NCI-H510A (cell line): Measurements from ENCODE around the gene HOXD1.

ENCODE experiments used
- DNase-seq: peaks from one replicate; lab custom pipeline; 2025; lab: John Stamatoyannopoulos, UW

HOXD1 gene

DNA sequence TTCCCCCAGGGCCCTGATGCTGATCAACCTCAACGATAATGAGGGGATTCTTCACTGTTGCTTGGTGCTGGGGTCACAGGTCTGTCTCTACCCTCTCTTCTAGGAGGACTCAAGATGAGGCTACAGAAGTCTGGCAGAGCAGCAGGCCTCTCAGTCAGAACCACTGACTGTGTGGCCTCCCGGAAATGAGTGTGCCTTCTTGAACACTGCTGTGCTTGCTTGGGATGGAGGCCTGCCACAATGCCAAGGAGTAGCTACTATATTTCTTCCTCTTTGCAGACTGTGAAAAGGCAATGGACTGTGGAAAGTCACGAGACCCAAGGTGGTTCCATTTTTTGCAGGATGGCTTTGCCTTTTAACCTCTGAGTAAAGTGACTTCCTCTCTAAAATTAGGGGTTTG, 5.8 kb upstream of the HOXD1 start:
- DNase-seq = no peak

DNA sequence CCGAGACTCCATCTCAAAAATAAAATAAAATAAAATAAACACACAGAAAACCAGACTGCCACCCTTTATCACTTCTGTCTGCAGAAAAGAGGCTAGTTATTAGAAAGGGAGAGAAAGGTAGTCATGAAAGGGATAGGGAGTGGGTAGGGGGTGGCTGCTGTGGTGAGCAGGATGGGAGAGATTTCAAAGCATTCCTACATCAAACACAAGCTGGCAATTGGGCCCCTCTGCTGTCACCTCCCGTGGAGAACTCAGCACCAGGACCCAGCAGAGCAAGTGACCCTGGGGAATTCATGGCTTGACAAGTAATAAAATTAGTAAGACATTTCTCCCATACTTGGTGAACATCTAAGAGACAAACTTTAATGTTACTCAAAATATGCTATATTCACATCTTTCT, 3.7 kb upstream of the HOXD1 start:
- no peak for DNase-seq

DNA sequence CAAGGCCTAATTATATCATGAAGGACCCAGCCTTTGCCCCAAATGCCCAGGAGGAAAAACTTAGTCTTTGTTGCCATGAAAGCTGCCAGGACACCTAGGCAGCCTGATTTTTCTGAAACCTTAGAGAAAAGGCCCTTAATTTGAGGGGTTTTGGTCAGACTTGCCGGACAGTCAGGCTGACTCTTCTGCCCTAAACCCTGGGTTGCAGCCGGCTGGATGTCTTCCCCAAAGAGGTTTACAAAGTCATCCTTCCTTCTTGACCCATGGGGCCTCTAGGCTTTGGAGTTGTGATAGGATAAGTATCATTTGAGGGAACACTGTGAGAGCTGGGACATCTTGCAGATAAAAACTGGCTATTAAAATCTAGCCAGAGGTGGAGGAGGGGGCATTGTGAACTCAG, 2.4 kb upstream of the HOXD1 start:
- DNase-seq = no peak

DNA sequence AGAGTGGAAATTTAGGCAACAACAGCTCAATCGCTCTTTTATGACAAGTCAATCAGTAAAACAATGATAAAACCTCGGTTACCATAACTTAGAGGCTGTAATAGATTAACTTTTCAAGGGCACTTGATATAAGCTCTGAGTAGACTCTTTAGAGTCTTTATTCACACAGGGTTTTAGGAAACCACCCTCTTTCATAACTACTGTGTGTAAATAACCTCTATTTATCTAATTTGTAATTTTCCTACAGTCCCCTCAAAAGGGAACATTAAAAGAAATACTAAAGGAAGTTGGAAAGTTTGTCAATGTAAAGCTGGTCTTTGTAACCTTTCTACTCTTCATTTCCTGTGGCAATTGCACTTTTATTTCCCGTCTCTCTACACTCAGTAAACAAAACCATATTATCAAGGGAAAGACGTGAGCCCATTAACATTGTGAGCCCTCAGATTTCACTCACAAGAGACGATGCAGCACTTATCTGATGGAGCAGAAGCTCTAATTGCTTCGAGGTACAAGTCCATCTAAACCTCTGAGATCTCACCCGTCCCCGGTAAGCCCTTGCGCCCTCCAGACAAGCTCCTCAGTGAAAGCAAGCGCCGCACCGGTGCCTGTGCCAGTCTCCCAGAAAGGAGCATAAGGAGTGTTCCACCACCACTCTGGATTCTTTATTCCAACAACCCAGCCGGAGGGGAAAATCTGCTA, 1.1 kb upstream of the HOXD1 start:
- no peak for DNase-seq

DNA sequence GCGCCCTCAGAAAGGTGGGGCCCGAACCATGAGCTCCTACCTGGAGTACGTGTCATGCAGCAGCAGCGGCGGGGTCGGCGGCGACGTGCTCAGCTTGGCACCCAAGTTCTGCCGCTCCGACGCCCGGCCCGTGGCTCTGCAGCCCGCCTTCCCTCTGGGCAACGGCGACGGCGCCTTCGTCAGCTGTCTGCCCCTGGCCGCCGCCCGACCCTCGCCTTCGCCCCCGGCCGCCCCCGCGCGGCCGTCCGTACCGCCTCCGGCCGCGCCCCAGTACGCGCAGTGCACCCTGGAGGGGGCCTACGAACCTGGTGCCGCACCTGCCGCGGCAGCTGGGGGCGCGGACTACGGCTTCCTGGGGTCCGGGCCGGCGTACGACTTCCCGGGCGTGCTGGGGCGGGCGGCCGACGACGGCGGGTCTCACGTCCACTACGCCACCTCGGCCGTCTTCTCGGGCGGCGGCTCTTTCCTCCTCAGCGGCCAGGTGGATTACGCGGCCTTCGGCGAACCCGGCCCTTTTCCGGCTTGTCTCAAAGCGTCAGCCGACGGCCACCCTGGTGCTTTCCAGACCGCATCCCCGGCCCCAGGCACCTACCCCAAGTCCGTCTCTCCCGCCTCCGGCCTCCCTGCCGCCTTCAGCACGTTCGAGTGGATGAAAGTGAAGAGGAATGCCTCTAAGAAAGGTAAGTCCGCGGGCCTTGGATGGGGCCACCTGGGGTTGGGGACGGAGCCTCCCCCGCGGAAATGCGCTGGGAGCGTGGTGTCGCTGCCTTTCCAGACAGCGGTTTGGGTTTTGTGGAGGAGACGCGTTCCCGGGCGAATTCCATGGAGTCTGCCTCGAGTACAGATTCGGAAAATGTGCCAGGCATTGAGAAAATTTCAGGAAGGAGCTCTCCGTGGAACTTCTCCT, 559 bp downstream of the HOXD1 start:
- DNase-seq = no peak

DNA sequence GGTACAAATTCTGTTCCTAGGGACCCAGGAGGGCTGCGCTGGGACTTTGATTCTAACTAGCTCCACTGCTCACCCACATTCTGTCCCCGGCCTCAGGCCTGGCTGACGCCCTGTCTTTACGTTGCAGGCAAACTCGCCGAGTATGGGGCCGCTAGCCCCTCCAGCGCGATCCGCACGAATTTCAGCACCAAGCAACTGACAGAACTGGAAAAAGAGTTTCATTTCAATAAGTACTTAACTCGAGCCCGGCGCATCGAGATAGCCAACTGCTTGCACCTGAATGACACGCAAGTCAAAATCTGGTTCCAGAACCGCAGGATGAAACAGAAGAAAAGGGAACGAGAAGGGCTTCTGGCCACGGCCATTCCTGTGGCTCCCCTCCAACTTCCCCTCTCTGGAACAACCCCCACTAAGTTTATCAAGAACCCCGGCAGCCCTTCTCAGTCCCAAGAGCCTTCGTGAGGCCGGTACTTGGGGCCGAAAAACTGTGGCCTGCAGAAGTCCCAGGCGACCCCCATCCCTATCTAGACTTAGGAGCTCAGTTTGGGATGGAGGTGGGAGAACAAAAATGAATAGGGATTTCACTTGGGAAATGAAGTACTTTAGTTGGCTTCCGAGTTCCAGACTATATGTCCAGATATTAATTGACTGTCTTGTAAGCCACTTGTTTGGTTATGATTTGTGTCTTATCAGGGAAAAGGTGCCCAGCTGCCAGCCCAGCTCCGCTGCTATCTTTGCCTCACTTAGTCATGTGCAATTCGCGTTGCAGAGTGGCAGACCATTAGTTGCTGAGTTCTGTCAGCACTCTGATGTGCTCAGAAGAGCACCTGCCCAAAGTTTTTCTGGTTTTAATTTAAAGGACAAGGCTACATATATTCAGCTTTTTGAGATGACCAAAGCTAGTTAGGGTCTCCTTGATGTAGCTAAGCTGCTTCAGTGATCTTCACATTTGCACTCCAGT, 1.5 kb downstream of the HOXD1 start:
- DNase-seq = no peak

DNA sequence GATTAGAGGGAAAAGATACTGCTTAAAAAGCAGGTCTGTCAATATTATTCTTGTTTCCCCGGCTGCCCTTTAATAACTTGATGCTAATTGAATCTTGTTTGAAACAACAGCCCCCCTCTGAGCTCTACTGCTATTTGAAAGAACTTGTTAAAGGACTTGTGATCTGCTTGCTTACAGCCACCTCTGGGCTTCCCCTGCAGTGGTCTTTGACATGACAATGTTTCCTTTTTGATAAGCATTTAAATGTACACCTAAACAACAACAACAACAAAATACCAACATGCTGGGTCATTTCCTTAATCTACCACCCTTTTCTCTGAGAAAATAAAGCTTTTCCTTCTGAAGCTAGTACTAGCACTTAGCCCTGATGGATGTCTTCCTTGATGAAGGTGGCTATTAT, 3.9 kb downstream of the HOXD1 start:
- DNase-seq = no peak

DNA sequence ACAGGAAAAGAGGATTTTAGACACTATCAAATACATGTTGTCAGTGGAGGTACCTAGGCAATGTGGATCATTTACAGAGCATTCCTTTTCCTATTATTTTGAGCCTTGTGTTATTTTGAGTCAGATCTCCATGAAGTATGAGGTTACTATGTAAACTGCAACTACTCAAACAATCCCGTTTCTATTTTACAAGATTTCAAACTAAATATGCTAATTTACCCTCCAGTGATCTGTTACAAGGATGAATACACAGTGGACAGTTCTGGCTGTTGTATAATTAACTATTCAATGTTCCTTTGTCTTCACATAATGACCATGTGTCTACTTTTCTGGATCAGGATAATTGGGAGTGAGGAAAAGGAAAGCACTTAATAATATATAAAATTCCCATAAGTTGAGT, 4.6 kb downstream of the HOXD1 start:
- DNase-seq = no peak

DNA sequence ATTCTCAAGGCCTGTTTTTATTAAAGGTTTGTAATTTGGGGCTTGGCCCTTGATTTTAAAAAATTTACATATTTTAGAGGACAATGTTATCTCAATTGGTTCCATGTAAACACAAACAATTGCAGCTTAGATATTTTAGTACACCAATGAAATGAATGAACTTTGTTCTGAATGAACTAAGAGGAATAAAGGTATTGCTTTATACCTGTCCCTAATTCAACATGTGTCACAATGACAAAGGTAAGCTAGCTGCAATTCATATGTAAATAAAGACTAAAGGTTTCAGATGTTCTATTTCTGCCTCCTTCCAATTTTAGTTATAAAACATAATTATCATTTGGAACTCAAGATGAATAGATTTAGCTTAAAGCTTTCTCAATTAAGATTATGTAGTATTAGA, 11.4 kb downstream of the HOXD1 start:
- no peak for DNase-seq

DNA sequence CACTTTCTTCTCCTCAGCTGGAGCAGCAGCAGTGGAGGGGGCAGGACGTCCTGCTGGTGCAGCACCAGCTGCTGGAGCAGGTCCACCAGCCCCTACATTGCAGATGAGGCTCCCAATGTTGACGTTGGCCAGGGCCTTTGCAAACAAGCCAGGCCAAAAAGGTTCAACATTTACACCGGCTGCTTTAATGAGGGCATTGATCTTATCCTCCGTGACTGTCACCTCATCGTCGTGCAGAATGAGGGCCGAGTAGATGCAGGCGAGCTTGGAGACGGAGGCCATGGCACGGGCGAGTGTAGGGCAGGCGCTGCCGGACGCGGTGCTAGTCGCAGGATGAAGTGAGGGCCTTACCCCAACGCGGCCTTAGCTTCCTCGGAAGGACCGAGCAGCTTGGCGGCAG, 12.5 kb downstream of the HOXD1 start:
- DNase-seq = no peak

DNA sequence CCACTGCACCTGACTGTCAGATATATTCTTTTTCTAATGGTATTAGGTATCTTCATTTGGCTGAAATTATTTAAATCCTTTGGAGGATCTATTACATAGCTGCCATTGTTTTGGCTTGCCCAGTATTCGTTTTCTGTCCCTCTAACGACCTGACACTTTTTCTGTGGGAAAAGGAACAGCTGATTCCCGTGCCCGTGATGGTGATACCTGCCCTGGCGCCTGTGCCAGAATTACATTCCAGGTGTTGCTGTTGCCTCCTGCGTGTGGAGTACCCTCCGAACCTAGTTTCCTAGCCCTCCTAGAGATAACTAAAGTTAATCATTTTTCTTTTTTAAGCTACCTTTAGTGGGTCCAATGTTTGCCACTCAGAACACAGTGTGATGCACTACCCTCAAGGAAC, 14.0 kb downstream of the HOXD1 start:
- no peak for DNase-seq

DNA sequence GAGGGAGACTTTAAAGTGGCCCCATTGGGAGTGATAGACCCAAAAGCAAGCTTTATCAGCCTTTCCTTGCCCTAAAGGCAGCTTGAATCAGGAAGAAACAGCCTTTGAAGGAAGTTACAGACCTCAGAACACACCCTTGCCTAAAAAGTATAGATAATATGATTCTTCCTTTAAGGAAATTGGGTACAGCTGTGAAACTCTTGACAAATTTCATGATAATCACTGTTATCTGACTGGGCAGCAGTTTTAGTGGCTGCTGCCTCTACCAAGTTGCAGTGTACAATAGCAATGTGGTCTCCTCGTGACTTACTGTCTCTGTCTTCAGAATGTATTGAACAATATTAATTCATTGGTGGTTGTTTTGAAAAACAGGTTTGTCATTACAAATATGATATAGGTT, 16.7 kb downstream of the HOXD1 start:
- no peak for DNase-seq

DNA sequence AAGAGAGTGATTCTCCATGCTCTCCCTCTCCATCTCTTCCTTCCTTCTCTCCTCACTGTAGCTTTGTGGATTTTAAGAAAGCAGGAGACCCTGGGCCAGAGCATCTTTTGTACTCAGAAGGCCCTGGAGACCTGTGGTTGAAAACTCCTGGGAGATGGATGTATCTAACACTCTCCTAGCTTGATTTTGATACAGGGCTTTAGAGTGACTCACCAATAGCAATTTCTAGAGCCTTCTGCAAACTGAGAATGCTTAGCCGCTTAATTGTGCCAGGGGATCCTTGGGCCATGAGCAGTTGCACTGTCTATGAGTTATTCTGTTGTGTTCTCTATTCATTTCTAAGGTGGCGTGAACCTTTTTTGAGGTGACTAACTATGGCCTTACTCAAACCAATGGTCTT, 17.7 kb downstream of the HOXD1 start:
- DNase-seq = no peak

DNA sequence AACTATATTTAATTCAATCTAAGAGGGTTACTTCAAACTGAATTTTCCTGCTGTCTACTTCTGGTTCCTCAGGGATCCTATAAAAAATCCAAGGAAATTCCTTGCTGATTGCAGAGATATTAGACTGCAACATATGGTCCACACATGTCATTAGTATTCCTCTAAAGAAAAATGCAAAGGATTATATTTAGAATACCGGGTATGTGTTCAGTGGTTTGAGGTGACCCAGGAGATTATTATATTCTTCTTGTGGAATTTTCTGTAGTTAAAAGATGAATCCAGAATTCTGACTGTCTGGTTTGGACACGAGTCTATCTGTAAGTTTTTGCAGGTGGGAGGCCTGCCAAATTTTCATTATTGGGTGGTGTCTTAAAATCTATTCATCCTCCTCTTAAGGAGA, 18.2 kb downstream of the HOXD1 start:
- no peak for DNase-seq

DNA sequence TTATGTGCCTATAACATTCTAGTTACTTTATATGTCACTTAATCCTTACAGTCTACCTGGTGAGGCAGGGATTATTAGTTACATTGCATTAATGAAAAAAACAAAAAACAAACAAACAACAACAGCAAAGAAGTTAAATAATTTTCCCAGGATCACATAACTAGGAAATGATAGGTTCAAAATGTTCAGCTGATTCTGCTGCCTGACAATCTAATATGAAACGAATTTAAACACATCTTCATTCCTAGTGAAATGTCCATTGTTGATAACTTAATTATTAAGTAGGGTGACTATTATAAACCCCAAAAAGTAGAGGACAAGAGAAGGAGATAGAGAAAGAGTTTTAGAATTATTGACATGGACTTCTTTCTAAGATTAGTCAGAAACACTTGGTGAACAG, 22.6 kb downstream of the HOXD1 start:
- DNase-seq = no peak

DNA sequence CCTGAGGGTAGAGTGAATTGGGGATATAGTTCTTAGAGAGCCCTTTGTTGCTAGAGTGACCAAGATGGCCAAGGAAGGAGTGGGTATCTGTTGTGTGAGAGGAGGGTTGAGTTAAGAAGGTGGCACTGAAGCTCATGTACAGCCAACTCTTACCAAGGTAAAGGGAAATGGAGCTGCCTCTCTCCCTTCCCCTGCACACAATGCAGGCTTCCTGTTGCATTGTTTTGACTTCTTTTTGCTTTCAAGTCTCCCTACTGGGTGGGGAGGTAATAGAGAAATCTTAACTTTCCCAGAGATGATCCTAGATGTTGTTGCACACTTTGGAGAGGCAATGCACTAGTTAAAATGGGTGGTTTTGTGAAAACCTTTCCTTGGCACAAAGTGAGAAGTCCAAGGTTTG, 23.8 kb downstream of the HOXD1 start:
- no peak for DNase-seq

DNA sequence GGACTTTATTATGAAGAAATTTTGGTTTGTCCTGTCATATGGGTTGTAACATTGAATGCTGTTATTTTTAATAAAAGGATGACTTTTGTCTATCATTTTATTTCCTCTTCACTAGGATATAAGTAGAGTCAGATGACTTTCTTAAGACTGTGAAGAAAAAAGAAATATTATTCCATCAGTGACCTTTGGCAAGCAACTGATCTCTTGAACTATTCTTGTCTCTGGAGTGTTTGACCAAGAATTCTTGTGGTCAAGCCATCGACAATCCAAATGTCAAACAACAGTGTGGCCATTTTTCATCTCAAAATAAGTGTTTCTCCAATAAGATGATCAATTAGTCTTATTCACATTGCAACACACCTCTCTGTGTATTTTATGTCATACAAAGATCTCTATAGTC, 24.9 kb downstream of the HOXD1 start:
- no peak for DNase-seq

DNA sequence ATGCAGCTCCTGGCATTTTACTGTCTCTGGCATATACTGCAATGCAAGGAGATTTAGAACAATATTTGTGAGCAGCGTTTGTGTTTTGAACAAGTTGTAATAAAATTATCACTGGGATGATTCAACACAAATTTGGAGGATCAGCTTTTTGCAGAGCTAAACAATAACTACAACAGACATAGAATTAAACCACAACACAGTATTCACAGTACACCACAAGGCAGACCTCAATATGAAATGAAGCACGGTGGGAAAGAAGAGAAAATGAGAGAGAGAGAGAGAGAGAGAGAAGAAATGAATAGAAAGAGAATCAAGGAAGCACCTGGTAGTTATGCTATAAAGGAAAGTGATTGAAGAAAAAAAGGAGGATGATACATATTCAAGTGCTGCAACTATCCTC, 39.4 kb downstream of the HOXD1 start:
- DNase-seq = no peak

DNA sequence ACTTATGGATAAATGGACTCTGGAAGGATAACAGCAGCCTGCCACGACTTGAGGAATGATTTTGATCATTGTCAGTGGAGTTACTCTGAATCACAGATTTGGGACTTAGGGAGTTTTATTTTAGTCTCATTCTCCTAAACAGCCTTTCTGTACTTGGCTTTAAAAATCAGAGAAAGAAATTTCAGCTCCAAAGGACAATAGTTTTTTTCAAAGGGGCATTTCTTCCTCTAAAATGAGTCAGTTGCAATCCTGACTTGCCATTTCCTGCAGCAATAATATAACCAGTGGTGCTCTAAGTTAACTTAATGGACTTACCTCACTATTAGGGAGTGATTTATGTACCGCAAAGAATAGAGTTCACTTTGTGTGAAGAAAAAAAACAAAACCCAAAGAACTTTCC, 45.7 kb downstream of the HOXD1 start:
- DNase-seq = no peak

DNA sequence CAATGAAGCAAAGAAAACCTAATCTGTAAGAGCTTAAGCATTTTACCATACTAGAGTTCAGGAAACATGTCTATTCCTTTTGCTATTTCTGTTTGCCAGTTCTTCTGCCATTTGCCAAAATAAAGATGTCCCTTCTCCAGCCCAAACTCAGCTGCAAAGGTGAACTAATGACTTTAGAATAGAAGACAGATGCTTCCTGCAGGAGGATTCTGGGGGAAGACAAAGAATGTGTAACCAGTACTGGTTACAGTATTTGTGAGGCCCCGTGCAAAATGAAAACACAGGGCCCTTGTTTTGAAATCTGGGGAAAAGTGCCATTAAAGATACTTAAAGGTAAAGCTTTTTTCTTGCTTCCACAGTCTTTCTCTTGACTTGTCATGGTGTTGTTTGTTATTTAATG, 46.5 kb downstream of the HOXD1 start:
- DNase-seq = no peak

DNA sequence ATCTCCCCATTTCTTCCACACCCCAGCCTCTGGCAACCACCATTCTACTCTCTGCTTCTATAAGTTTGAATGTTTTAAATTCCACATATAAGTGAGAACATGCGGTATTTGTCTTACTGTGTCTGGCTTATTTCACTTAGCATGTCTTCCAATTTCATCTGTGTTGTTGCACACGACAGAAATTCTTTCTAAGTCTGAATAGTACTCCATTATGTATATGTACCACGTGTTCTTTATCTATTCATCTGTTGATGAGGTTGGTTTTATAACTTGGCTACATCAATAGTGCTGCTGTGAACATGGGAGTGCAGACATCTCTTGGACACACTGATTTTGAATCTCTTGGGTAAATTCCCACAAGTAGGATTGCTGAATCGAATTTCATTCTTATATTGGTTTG, 49.0 kb downstream of the HOXD1 start:
- DNase-seq = no peak

DNA sequence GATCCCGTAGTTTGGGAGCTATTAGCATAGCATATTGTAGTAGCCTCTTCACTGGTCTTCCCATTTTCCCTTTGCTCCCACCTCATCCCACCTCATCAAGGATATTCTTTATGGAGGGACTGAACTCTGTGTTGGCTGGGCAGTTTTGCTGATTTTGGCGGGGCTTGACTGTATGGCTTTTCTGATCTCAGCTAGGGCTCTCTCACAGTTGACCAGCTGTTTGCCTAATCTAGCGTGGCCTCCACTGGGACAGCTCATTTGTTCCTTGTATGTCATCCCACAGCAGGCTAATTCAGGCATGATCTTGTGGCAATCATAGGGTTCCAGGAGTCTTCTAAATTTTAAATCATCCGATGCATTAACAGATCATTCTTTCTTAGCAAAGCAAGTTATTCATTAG, 50.6 kb downstream of the HOXD1 start:
- DNase-seq = no peak

DNA sequence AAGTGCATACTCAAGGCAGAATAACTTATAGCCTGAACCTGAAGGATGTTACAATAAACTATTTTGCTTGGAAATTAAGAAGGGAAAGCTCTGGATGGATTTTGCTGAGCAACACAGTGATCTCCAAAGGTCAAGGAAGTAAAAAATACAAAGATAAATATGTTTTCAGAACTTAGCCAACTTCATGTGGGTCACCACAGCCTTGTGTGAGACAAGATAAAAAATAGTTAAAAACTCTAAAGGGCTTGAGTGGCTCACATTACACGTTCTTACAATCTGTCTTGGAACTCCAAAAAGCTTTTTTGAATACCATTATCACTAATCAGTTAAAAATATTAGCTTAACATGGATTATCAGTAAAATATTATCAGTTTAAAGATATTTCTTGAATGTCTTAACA, 51.8 kb downstream of the HOXD1 start:
- no peak for DNase-seq
